HG02571 (cell line): ENCODE measurements around the gene OR6C70.

Experiments used
- ATAC-seq: cut with Tn5 transposase; IDR thresholded peaks from one replicate; pipeline ENCODE4 v1.9.1; 2021; ENCODE audit warnings: mild to moderate bottlenecking, moderate library complexity; ENCODE audit not compliant: unreplicated experiment

The OR6C70 gene

DNA sequence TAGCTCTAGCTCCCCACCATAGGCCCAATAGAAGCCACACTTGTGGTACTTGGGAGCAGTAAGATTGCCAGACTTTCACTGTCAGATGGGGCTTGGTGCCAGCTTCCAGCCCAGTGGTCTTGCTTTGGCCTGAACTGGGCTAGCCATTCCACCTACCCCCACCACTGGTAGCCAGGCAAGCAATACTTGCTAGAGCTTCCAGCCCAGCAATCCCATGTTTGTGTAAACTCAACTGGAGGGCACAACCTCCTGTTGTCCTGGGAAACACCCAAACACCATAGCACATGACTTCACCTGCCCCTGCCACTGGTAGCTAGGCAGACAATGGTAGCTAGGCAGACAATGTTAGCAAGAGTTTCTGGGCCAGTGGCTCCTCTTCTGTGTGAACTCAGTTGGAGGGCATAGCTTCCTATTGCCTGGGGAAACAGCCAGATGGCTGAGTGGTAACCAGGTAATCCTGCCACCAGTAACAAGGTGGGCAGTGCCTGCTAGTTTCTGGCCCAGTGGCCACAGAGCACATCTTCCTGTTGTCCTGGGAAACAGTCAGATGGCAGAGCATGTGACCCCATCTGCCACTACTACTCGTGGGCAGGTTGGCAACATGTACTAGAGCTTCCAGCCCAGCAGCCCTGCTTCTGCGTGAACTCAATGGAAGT lies 49.5 kb downstream of the OR6C70 start:
- no peak for ATAC-seq
